Panc1 (cell line): Measurements from ENCODE around the gene LEKR1. TPM values are rescaled to one million over a fixed set of nuclear protein-coding genes. Genes with fewer than 3 reads are reported as not detected.

Experiments used
- ATAC-seq: fragments of 200-7000 bp; cut with Tn5 transposase; 2 replicates; pipeline ENCODE4 v1.9.1; 2020; ENCODE audit warnings: mild to moderate bottlenecking, moderate library complexity
- BruUV-seq: library from RNA; stranded (reverse); fragments of 400-500 nt; replicated peaks from 2 replicates; lab custom pipeline; 2021; lab: Mats Ljungman, UMichigan
- CTCF ChIA-PET: fragments of 300-600 bp; sonication (Branson Sonifier 250); formaldehyde crosslinking; loops from one replicate; lab custom pipeline; 2022; ENCODE audit warnings: antibody characterized with exemption; lab: Charles Lee
- POLR2A ChIA-PET: fragments of 300-600 bp; sonication (Branson Sonifier 250); formaldehyde crosslinking; loops from one replicate; lab custom pipeline; 2022; ENCODE audit warnings: antibody characterized with exemption; lab: Charles Lee
- DNase-seq: peaks from one replicate; pipeline ENCODE4 v3.0.0-alpha.2; 2010; ENCODE audit warnings: low read depth, low spot score
- H3K27ac ChIP-seq: 2 replicates; pipeline ENCODE4 v1.5.1; 2011; ENCODE audit warnings: mild to moderate bottlenecking, low read length, inconsistent platforms
- H3K27me3 ChIP-seq: fragments of 200-500 bp; sonication (Bioruptor generic); 2 replicates; pipeline ENCODE4 v1.6.0; 2014; ENCODE audit warnings: low read length, inconsistent platforms; ENCODE audit not compliant: control insufficient read depth, insufficient read depth
- H3K36me3 ChIP-seq: fragments of 200-500 bp; sonication (Bioruptor generic); 2 replicates; pipeline ENCODE4 v1.5.1; 2014; ENCODE audit warnings: inconsistent platforms, mild to moderate bottlenecking, low read length, moderate library complexity; ENCODE audit not compliant: control insufficient read depth, insufficient read depth
- H3K4me1 ChIP-seq: 2 replicates; pipeline ENCODE4 v1.5.1; 2011; ENCODE audit warnings: inconsistent platforms, mild to moderate bottlenecking, low read length, moderate library complexity; ENCODE audit not compliant: control insufficient read depth, insufficient read depth
- H3K4me3 ChIP-seq, 2 experiments: 2 replicates each; pipeline ENCODE4 v1.5.1; 2011 to 2012; ENCODE audit warnings: low read depth in 2 of 2, low read length in 2 of 2, mild to moderate bottlenecking in 2 of 2, inconsistent platforms in 1 of 2, moderate library complexity in 1 of 2
- H3K9me3 ChIP-seq: fragments of 200-500 bp; sonication (Bioruptor generic); 2 replicates; pipeline ENCODE4 v1.5.1; 2014; ENCODE audit warnings: low read depth, mild to moderate bottlenecking, inconsistent platforms, low read length, moderate library complexity; ENCODE audit not compliant: control insufficient read depth, insufficient read depth
- POLR2AphosphoS5 ChIP-seq: IDR thresholded peaks from 2 replicates; pipeline ENCODE4 v1.6.1; 2012; ENCODE audit warnings: mild to moderate bottlenecking, low read depth, low read length, moderate library complexity
- SIN3A ChIP-seq: IDR thresholded peaks from 2 replicates; pipeline ENCODE4 v1.6.1; 2012; ENCODE audit warnings: low read depth, mild to moderate bottlenecking, low read length, moderate library complexity, borderline replicate concordance; ENCODE audit not compliant: insufficient read depth
- TCF7L2 ChIP-seq: IDR thresholded peaks from 2 replicates; pipeline ENCODE4 v1.6.1; 2011; ENCODE audit warnings: mild to moderate bottlenecking, low read depth, low read length, inconsistent platforms
- in situ Hi-C: cut with HindIII; loops from 2 replicates; pipeline ENCODE4 v1.10.0; 2016; ENCODE audit warnings: low sequenced_read_pairs, low pct_unique_long_range_greater_than_20kb
- intact Hi-C: fragments of 100-400 bp; cut with micrococcal nuclease; formaldehyde crosslinking; loops from one replicate; pipeline ENCODE4 v1.10.0; 2022; ENCODE audit not compliant: unreplicated experiment
- total RNA-seq: library from RNA; stranded (reverse); gene quantifications from one replicate; pipeline ENCODE4 v1.2.1, GENCODE V29; 2021; ENCODE audit not compliant: unreplicated experiment
- TF ChIP-seq, protein P1 (sequence below): fragments of 450-650 bp; IDR thresholded peaks from 2 replicates; pipeline ENCODE4 v1.5.1; 2017; ENCODE audit warnings: mild to moderate bottlenecking
- TF ChIP-seq, protein P2 (sequence below), 2 experiments: IDR thresholded peaks; 2 replicates each; pipeline ENCODE4 v1.6.1; 2011 to 2012; ENCODE audit warnings: low read depth in 2 of 2, control low read depth in 1 of 2, low read length in 1 of 2, mild to moderate bottlenecking in 1 of 2, moderate library complexity in 1 of 2; ENCODE audit not compliant: insufficient read depth in 1 of 2

Gene LEKR1
- total RNA-seq, 1 experiment from 2014 or later: not detected

DNA sequence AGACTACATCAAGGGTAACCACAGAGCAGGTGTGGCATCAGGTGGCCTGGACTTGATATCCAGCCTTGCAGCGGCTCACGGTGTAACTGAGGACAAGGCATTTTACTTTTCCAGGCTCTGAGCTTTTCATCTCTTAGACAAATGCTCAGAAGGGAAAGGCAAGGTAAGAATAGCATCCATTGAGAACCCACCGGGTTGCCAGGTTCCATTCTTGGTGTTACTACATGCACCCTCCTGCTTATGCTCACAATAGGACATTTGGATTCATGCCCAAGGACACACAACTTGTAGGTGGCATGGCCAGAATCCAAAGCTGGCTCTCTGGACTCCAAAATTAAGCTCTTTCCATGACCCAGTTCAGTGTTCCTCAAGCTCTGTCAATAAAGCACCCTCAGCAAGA, 248.3 kb downstream of the LEKR1 start:
- H3K4me3 ChIP-seq: no peak overlapping the region
- ATAC-seq (no peak), DNase-seq (no peak)
- H3K4me1 ChIP-seq: no peaks in the 10 kb centered on the region
- no peak overlapping the region for H3K27ac ChIP-seq
- no peaks in the 10 kb centered on the region for H3K9me3 ChIP-seq
- no peaks in the 10 kb centered on the region for H3K36me3 ChIP-seq
- BruUV-seq: no TSS peak
- no peak for TF ChIP-seq POLR2AphosphoS5
- TF ChIP-seq SIN3A: no peak
- TF ChIP-seq, protein P1, sequence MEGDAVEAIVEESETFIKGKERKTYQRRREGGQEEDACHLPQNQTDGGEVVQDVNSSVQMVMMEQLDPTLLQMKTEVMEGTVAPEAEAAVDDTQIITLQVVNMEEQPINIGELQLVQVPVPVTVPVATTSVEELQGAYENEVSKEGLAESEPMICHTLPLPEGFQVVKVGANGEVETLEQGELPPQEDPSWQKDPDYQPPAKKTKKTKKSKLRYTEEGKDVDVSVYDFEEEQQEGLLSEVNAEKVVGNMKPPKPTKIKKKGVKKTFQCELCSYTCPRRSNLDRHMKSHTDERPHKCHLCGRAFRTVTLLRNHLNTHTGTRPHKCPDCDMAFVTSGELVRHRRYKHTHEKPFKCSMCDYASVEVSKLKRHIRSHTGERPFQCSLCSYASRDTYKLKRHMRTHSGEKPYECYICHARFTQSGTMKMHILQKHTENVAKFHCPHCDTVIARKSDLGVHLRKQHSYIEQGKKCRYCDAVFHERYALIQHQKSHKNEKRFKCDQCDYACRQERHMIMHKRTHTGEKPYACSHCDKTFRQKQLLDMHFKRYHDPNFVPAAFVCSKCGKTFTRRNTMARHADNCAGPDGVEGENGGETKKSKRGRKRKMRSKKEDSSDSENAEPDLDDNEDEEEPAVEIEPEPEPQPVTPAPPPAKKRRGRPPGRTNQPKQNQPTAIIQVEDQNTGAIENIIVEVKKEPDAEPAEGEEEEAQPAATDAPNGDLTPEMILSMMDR: no peak
- TF ChIP-seq, protein P2, sequence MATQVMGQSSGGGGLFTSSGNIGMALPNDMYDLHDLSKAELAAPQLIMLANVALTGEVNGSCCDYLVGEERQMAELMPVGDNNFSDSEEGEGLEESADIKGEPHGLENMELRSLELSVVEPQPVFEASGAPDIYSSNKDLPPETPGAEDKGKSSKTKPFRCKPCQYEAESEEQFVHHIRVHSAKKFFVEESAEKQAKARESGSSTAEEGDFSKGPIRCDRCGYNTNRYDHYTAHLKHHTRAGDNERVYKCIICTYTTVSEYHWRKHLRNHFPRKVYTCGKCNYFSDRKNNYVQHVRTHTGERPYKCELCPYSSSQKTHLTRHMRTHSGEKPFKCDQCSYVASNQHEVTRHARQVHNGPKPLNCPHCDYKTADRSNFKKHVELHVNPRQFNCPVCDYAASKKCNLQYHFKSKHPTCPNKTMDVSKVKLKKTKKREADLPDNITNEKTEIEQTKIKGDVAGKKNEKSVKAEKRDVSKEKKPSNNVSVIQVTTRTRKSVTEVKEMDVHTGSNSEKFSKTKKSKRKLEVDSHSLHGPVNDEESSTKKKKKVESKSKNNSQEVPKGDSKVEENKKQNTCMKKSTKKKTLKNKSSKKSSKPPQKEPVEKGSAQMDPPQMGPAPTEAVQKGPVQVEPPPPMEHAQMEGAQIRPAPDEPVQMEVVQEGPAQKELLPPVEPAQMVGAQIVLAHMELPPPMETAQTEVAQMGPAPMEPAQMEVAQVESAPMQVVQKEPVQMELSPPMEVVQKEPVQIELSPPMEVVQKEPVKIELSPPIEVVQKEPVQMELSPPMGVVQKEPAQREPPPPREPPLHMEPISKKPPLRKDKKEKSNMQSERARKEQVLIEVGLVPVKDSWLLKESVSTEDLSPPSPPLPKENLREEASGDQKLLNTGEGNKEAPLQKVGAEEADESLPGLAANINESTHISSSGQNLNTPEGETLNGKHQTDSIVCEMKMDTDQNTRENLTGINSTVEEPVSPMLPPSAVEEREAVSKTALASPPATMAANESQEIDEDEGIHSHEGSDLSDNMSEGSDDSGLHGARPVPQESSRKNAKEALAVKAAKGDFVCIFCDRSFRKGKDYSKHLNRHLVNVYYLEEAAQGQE (IDR thresholded peaks at IDR 0.05; ENCODE audit: insufficient read depth in 1 of 2, low read depth in 2 of 2, low read length in 1 of 2): no peak
- TF ChIP-seq TCF7L2: no peak
- in situ Hi-C loops (no loop called here), intact Hi-C loops (no loop called here)
- ChIA-PET CTCF (no interaction called here), POLR2A (interaction anchor here (0.6 kb wide), 2 partner anchors 240 to 1370 kb away, joined by 3 read pairs; no protein-coding TSS in a partner anchor)
- no peaks in the 10 kb centered on the region for H3K27me3 ChIP-seq

DNA sequence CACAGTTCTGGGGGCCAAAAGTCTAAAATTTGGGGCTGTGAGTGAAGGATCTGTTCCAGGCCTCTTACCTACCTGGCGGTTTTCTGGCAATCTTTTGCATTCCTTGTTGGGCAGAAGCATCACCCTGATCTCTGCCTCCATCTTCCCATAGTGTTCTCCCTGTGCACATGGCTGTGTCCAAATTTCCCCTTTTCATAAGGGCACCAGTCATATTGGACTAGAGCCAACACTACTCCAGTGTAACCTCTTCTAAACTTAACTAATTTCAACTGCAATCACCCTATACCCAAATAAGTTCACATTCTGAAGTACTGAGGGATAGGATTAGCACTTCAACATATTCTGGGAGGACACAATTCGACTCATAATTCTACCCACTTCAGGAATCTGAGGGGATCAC, 248.8 kb downstream of the LEKR1 start:
- H3K27me3 ChIP-seq: no peaks in the 10 kb centered on the region
- no peak for DNase-seq
- no peaks in the 10 kb centered on the region for H3K36me3 ChIP-seq
- ChIA-PET CTCF (no interaction called here), POLR2A (no interaction called here)
- TF ChIP-seq, protein P2 (IDR thresholded peaks at IDR 0.05; ENCODE audit: insufficient read depth in 1 of 2, low read depth in 2 of 2, low read length in 1 of 2): no peak
- TF ChIP-seq SIN3A: no peak
- TF ChIP-seq, protein P1: no peak
- TF ChIP-seq TCF7L2: no peak
- no peak for TF ChIP-seq POLR2AphosphoS5
- no peaks in the 10 kb centered on the region for H3K4me1 ChIP-seq
- no peak for ATAC-seq
- no peak overlapping the region for H3K4me3 ChIP-seq
- in situ Hi-C loops: no loop called here
- intact Hi-C loops: no loop called here
- no TSS peak for BruUV-seq
- no peaks in the 10 kb centered on the region for H3K9me3 ChIP-seq
- H3K27ac ChIP-seq: no peak overlapping the region
